Psoas muscle (tissue), 8 donors: ENCODE measurements around the gene MGST3. TPM values are rescaled to one million over a fixed set of nuclear protein-coding genes. Genes with fewer than 3 reads are reported as not detected.
A peak's percentile ranks its signal among the peaks of the same experiment; 100 is the strongest.

Experiments
- ATAC-seq, 4 donors: fragments of 200-7000 bp; cut with Tn5 transposase; one replicate each; pipeline ENCODE4 v1.9.1; 2020; ENCODE audit warnings: moderate library complexity in 3 of 4, mild to moderate bottlenecking in 2 of 4
- DNase-seq, 2 donors: peaks; one replicate each; pipeline ENCODE4 v3.0.0-alpha.2; 2020
- H3K27ac ChIP-seq: fragments of 200-600 bp; one replicate; pipeline ENCODE4 v1.8.0; 2022
- H3K27me3 ChIP-seq, 3 donors: fragments of 200-600 bp in 1 of 3; one replicate each; pipeline versions ENCODE4 v1.6.1 to v1.8.0; 2013 to 2022; ENCODE audit warnings: low read length in 2 of 3, mild to moderate bottlenecking in 2 of 3, moderate library complexity in 1 of 3; ENCODE audit not compliant: insufficient read depth in 3 of 3
- H3K36me3 ChIP-seq, 2 donors: fragments of 200-600 bp in 1 of 2; one replicate each; pipeline versions ENCODE4 v1.6.1 to v1.8.0; 2013 to 2022; ENCODE audit warnings: low read depth in 1 of 2, mild to moderate bottlenecking in 1 of 2, moderate library complexity in 1 of 2; ENCODE audit not compliant: insufficient read depth in 1 of 2
- H3K4me1 ChIP-seq: fragments of 200-600 bp; one replicate; pipeline ENCODE4 v1.8.0; 2022
- H3K4me3 ChIP-seq: fragments of 200-600 bp; one replicate; pipeline ENCODE4 v1.8.0; 2022; ENCODE audit warnings: mild to moderate bottlenecking
- H3K9me3 ChIP-seq: fragments of 200-600 bp; one replicate; pipeline ENCODE4 v1.8.0; 2022
- CTCF ChIP-seq: fragments of 200-600 bp; IDR thresholded peaks from one replicate; pipeline ENCODE4 v1.8.0; 2022; ENCODE audit warnings: antibody characterized with exemption
- WGBS, 3 donors: extraction: QIAGEN DNeasy Blood & Tissue Kit; methylation state at CpG; one replicate each; pipeline versions ENCODE4 v1.1.6 to v1.1.7; 2013; 5-methylcytosine and 5-hydroxymethylcytosine counted together
- intact Hi-C, 2 donors: fragments of 100-400 bp; cut with DNase I; formaldehyde crosslinking; loops; one replicate each; pipeline versions ENCODE4 v1.11.0 to v1.14.2; 2022
- polyA plus RNA-seq, 3 donors: library from polyadenylated mRNA; stranded (reverse); fragments of 200-250 nt; gene quantifications; one replicate each; pipeline ENCODE4 v1.2.3, GENCODE V29; 2013
- total RNA-seq, 4 donors: library from RNA; stranded (reverse); fragmentation: NEBNext Ultra II Directional in 2 of 4; extraction: Animal tissue kit (Norgen Biotek cat#: 25700) in 2 of 4; gene quantifications; one replicate each; pipeline versions ENCODE4 v1.2.1 to v1.2.4, GENCODE V29; 2021 to 2023
- donor health status: healthy with polysubstance abuse.
- donor health status: DM: no; HTN: no; CAD: no; lungs with moderate emphysema.
- donor health status: Bipolar disorder and iron deficiency.
- donor health status: healthy.
- donor health status: DM: yes; HTN: yes; CAD: no.
- donor health status: DM: no; HTN: no; CAD: no.
- donor health status: DM: no; HTN: no; CAD: no.
- donor health status: DM: yes; HTN: yes; CAD: no.

MGST3 gene
- total and polyA plus RNA-seq, 7 donors, result 177 to 329 (median 233) TPM

- Histone ChIP-seq H3K4me1 (peaks cover 45% of the 10 kb centered on the region), H3K9me3 (no peaks in the 10 kb centered on the region), H3K36me3 (peaks cover 0 to 4% of the 10 kb centered on the region in 2 donors), H3K4me3 (peak overlapping the region; percentile 95), H3K27me3 (no peaks in the 10 kb centered on the region), H3K27ac (peak overlapping the region; percentile 99)
- intact Hi-C loops, result loop anchor here in 1 of 2 donors (5.0 kb wide), 2 partner anchors 66 to 196 kb away; partner anchors contain the start of genes ALDH9A1 and UCK2
- DNase-seq, result peak; percentile 59 to 75
- 0% methylated on average over 31 of the region's 31 CpGs for WGBS, 3 donors
- no peak for TF ChIP-seq CTCF
- peak; percentile 56 to 71 (median 64) for ATAC-seq
These were observed 513 bp downstream of the MGST3 start for GRCh38 chr1:165631342-165632151.

GRCh38 chr1:165632152-165632469 is 1.1 kb downstream of the MGST3 start:
- peak overlapping the region; percentile 99 for H3K27ac ChIP-seq
- peaks cover 50% of the 10 kb centered on the region for H3K4me1 ChIP-seq
- no peak for TF ChIP-seq CTCF
- peaks cover 0 to 9% of the 10 kb centered on the region in 2 donors for H3K36me3 ChIP-seq
- H3K4me3 ChIP-seq, result peak overlapping the region; percentile 95
- DNase-seq, result no peak
- intact Hi-C loops, result loop anchor here in 1 of 2 donors (5.0 kb wide), 2 partner anchors 65 to 195 kb away; partner anchors contain the start of genes ALDH9A1 and UCK2
- no peaks in the 10 kb centered on the region for H3K27me3 ChIP-seq
- H3K9me3 ChIP-seq, result no peaks in the 10 kb centered on the region
- peak in 1 of 4 donors; percentile 3 for ATAC-seq
- 9 to 17% (median 13%) methylated on average over 5 of the region's 5 CpGs for WGBS, 3 donors

- Histone ChIP-seq H3K4me1 (peaks cover 54% of the 10 kb centered on the region), H3K36me3 (peaks cover 0 to 13% of the 10 kb centered on the region in 2 donors), H3K27me3 (no peaks in the 10 kb centered on the region), H3K4me3 (peak overlapping the region; percentile 95), H3K27ac (peak overlapping the region; percentile 99), H3K9me3 (no peaks in the 10 kb centered on the region)
- TF ChIP-seq CTCF, result no peak
- ATAC-seq (peak in 3 of 4 donors; percentile 45 to 69 (median 51)), DNase-seq (no peak)
- intact Hi-C loops, result loop anchor here in 1 of 2 donors (5.0 kb wide), 2 partner anchors 65 to 195 kb away; partner anchors contain the start of genes ALDH9A1 and UCK2
- WGBS, 3 donors, result 2 to 9% (median 5%) methylated on average over 7 of the region's 7 CpGs
These were observed 1.5 kb downstream of the MGST3 start for GRCh38 chr1:165632491-165632890.

GRCh38 chr1:165633614-165634013 is 2.6 kb downstream of the MGST3 start:
- Histone ChIP-seq H3K4me1 (peaks cover 65% of the 10 kb centered on the region), H3K36me3 (peaks cover 0 to 20% of the 10 kb centered on the region in 2 donors), H3K9me3 (no peaks in the 10 kb centered on the region), H3K27ac (peak overlapping the region; percentile 99), H3K4me3 (peak overlapping the region; percentile 95), H3K27me3 (no peaks in the 10 kb centered on the region)
- DNase-seq, result no peak
- WGBS, 3 donors, result 21 to 43% (median 27%) methylated on average over 3 of the region's 3 CpGs
- no peak for TF ChIP-seq CTCF
- intact Hi-C loops, result loop anchor here in 1 of 2 donors (5.0 kb wide), 2 partner anchors 64 to 194 kb away; partner anchors contain the start of genes ALDH9A1 and UCK2
- peak in 1 of 4 donors; percentile 5 for ATAC-seq
